ENCODE results near the gene GJA5. TPM values are rescaled to one million over a fixed set of nuclear protein-coding genes. Genes with fewer than 3 reads are reported as not detected.

Gene GJA5
- total RNA-seq, 1 donor from 2014 or later, result 0.58 TPM

- Mint-ChIP-seq H3K4me3 (no peak overlapping the region), H3K4me1 (ENCODE audit: unreplicated experiment) (peaks cover 6% of the 10 kb centered on the region), H3K27ac (no peak overlapping the region), H3K36me3 (no peaks in the 10 kb centered on the region), H3K9me3 (peaks cover 6% of the 10 kb centered on the region), H3K27me3 (peaks cover 31% of the 10 kb centered on the region)
- no peak for TF ChIP-seq CTCF (conservative IDR thresholded peaks at IDR 0.05)
- no peak for DNase-seq (ENCODE audit: extremely low spot score, unreplicated experiment)
Measured at GRCh38 chr1:147712605-147713004, 47.8 kb downstream of the GJA5 start.

Other genes starting within 250 kb of the GJA5 start
- 47.4 and 60.6 TPM in 2 replicates for gene BCL9, start 219.1 kb downstream of the GJA5 start, total RNA-seq (ENCODE audit: low replicate concordance)
- 24.4 and 28.8 TPM in 2 replicates for gene ACP6, start 90.1 kb downstream of the GJA5 start, total RNA-seq (ENCODE audit: low replicate concordance)
- not detected in 2 replicates for gene GJA8, start 142.2 kb upstream of the GJA5 start, total RNA-seq (ENCODE audit: low replicate concordance)
- gene GPR89B, start 167.8 kb upstream of the GJA5 start, total RNA-seq (ENCODE audit: low replicate concordance), result 13.8 and 16.5 TPM in 2 replicates